GM10266 (cell line): ENCODE data around the gene TTLL4.

Experiments used
- DNase-seq: peaks from one replicate; pipeline ENCODE4 v3.0.0; 2012; ENCODE audit errors: extremely low spot score
- TF ChIP-seq, protein P1 (sequence below): IDR thresholded peaks from 2 replicates; pipeline ENCODE4 v1.5.1; 2012; ENCODE audit warnings: mild to moderate bottlenecking, low read depth; ENCODE audit not compliant: control insufficient read depth, insufficient read depth; ENCODE audit errors: missing control alignments

TTLL4 gene

DNA sequence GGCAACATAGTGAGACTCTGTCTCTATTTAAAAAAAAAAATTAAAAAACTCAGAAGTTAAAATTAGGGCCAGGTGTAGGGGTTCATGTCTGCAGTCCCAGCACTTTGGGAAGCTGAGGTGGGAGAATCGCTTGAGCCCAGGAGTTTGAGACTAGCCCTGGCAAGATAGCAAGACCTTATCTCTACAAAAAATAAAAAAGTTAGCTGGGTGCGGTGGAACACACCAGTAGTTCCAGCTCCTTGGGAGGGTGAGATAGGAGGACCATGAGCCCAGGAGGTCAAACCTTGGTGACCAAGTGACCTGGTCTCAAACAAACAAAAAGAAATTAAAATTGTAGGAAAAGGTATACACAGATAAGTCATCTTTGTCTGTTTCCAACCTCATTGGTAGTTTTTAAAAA lies 11.3 kb downstream of the TTLL4 start:
- TF ChIP-seq, protein P1, sequence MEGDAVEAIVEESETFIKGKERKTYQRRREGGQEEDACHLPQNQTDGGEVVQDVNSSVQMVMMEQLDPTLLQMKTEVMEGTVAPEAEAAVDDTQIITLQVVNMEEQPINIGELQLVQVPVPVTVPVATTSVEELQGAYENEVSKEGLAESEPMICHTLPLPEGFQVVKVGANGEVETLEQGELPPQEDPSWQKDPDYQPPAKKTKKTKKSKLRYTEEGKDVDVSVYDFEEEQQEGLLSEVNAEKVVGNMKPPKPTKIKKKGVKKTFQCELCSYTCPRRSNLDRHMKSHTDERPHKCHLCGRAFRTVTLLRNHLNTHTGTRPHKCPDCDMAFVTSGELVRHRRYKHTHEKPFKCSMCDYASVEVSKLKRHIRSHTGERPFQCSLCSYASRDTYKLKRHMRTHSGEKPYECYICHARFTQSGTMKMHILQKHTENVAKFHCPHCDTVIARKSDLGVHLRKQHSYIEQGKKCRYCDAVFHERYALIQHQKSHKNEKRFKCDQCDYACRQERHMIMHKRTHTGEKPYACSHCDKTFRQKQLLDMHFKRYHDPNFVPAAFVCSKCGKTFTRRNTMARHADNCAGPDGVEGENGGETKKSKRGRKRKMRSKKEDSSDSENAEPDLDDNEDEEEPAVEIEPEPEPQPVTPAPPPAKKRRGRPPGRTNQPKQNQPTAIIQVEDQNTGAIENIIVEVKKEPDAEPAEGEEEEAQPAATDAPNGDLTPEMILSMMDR, result no peak
- DNase-seq, result no peak

DNA sequence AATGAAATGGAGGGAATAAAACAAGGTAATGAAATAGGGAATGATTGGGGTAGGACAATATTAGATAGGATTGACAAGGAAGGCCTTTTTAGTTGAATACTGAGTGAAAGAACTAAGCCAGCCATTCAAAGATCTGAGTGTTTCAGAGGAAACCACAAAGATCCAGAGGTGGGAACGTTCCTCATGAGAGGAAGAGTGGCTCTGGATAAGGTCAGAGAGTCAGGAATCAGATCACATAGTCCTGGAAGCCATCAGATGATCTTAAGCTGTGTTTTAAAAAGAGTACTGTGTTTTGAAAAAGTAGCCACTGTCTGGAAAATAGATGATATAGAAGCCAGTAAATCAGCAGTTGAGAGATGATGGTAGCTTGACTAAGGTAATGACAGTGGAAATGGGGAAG lies 11.8 kb downstream of the TTLL4 start:
- no peak for DNase-seq
- TF ChIP-seq, protein P1, result no peak

DNA sequence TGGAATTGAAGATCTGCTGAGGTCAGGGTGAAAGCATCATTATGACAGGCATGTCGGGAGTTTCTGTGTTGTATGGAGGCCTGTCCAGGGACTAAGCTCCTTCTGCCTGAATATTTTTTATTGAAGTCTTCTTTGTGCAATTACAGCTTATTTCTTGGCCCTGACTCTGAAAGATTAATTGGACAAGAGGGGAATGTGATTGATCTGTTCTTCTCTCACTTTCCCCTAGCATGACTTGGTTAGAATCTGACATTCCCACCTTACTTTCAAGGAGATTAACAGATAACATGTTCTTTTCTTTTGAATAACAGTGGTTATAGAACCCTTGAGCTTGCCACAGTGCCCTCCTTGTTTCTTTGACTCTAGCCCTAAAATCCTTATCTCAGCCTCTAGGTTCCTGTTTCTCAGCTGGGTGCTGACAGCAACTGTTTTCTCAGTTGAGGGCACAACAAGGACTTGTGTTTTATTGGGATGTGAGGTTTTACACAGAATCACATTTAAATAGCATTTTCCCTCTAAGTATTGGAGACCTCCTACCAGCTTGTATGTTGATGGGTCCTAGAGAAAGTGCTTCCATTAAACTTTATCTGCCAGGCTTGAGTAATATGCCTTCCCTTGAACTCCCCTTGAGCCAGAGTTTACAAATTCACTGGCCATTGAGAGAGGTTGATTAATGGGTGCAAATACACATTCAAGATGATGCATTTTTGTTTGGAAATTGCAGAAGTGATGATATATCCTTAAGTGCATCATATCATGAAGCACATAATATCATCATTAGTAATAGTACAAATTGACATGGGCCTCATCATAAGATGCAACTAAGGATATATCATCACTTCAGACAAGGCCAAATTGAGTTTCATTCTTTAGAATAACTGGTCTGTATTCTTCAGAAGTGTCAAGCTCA lies 12.5 kb downstream of the TTLL4 start:
- TF ChIP-seq, protein P1, result no peak
- DNase-seq, result no peak

DNA sequence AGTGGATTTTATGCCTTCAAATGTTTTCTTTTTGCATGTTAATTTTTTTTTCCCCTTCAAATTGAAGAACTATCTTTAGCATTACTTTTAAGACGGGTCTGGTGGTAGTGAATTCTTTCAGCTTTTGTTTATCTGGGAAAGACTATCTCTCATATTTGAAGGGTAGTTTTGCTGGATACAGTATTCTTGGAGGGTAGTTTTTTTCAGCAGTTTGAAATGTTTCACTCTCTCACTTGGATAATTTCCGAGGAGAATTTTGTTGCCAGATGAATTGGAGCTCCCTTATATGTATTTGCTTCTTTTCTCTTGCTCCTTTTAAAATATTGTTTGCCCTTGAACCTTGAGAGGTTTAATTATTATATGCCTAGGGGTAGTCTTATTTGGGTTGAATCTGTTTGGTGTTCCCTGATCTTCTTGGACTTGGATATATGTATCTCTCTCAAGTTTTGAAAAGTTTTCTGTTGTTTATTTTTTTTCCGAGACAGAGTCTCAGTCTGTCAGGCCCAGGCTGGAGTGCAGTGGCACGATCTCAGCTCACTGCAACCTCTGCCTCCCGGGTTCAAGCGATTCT lies 15.5 kb downstream of the TTLL4 start:
- TF ChIP-seq, protein P1, result no peak
- DNase-seq, result no peak

DNA sequence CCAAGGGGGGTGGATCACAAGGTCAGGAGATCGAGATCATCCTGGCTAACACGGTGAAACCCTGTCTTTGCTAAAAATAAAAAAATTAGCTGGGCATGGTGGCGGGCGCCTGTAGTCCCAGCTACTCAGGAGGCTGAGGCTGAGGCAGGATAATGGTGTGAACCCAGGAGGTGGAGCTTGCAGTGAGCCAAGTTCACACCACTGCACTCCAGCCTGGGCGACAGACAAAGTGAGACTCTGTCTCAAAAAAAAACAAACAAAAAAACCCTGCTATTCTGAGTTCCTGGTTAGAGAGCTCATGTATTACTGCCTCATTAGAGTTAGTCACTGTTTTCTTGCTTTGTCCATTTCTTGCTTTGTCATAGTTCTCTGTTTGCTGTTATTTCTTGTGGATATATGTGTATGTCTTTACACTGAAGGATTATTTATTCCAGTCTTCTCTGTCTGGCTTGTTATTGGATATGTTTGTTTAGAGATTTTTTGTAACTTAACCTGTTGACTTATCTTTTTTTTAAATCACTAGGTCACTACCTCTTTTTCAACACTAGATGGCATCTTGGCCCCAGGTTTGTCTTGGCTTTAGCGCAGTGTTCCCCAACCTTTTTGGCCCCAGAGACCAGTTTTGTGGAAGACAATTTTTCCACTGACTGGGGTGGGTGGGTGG lies 17.0 kb downstream of the TTLL4 start:
- TF ChIP-seq, protein P1, result peak; percentile 28
- DNase-seq, result no peak

DNA sequence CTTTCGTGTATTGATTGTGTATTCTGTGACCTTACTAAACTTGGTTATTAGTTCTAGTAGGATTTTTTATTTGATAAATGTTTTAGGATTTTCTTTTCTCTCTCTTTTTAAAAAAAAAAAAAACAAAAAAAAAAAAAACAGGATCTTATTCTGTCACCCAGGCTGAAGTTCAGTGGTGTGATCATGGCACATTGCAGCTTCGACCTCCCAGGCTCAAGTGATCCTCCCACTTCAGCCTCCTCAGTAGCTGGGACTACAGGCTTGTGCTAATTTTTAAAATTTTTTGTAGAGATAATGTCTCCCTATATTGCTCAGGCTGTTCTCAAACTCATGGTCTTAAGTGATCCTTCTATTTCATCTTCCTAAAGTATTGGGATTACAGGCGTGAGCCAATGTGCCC lies 19.0 kb downstream of the TTLL4 start:
- TF ChIP-seq, protein P1, result no peak
- DNase-seq, result no peak

DNA sequence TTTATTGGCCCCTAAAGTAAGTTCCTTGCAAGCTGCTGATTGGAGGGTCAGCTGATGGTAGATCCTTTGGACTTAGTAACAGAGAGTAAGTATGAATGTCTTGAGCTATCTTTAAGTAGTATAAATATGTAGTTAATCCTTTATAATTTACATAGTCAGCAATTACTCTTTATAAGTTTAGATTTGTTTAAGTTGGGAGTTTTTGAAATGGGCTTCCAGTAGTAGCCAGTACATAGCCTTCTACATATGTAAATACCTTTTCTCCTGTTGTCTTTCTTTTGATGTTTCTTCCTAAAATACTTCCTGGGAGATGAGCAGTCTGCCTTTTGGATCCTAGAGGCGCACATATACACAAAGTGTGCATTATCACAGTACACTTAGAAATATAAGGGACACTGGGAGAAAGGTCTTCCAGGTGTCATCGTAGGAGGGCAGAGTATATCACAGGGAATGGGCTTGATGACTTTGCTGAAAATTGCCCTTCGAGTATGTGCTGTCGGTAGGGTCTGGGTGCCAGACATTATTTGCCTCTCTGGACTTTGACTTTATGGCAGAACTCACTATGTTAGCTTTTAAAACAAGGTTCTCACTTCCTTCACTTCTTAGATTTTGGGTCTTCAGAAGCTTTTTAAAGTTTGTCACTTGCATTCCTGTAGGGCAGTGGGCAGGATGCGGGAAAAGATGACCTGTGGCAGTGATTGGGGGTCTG lies 21.6 kb downstream of the TTLL4 start:
- TF ChIP-seq, protein P1, result no peak
- no peak for DNase-seq
